ENCODE results near the gene VASH1.
A peak's percentile ranks its signal among the peaks of the same experiment; 100 is the strongest.

The VASH1 gene

GRCh38 chr14:76782115-76782884 lies 21.0 kb downstream of the VASH1 start:
- TF ChIP-seq CTCF (IDR thresholded peaks at IDR 0.05; ENCODE audit: insufficient read depth, missing control alignments), result no peak
- no peak for FAIRE-seq
- no peak for DNase-seq (ENCODE audit: insufficient read length, low spot score)

GRCh38 chr14:76782885-76783566 lies 21.8 kb downstream of the VASH1 start:
- FAIRE-seq (no peak), DNase-seq (ENCODE audit: insufficient read length, low spot score) (no peak)
- no peak for TF ChIP-seq CTCF (IDR thresholded peaks at IDR 0.05; ENCODE audit: insufficient read depth, missing control alignments)

GRCh38 chr14:76784266-76784874 lies 23.1 kb downstream of the VASH1 start:
- TF ChIP-seq CTCF (IDR thresholded peaks at IDR 0.05; ENCODE audit: insufficient read depth, missing control alignments), result no peak
- FAIRE-seq, result no peak
- no peak for DNase-seq (ENCODE audit: insufficient read length, low spot score)

DNA sequence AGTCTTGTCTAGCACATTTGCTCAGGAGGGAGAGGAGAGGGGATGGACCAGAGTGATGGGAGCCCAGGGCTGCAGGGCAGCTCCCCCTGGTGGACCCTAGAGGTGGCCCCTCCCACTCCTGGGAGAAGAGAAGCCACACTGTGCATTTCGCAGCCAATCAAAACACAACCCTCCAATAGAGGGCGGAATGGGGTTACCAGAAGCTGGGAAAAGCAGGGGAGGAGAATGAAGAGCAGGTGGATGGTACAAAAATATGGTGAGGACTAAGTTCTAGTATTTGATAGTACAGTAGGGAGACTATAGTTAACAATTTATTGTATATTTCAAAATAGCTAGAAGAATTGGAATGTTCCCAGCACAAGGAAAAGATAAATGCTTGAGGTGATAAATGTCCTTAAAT lies 23.6 kb downstream of the VASH1 start:
- FAIRE-seq (no peak), DNase-seq (ENCODE audit: insufficient read length, low spot score) (peak; percentile 95)
- TF ChIP-seq CTCF (IDR thresholded peaks at IDR 0.05; ENCODE audit: insufficient read depth, missing control alignments), result peak; percentile 93

- FAIRE-seq (no peak), DNase-seq (ENCODE audit: insufficient read length, low spot score) (no peak)
- no peak for TF ChIP-seq CTCF (IDR thresholded peaks at IDR 0.05; ENCODE audit: insufficient read depth, missing control alignments)
Observed at GRCh38 chr14:76786601-76787000, 25.3 kb downstream of the VASH1 start.

GRCh38 chr14:76792422-76792821 lies 31.2 kb downstream of the VASH1 start:
- FAIRE-seq (no peak), DNase-seq (ENCODE audit: insufficient read length, low spot score) (no peak)
- no peak for TF ChIP-seq CTCF (IDR thresholded peaks at IDR 0.05; ENCODE audit: insufficient read depth, missing control alignments)

Data from D721Med (cell line).